DOHH2 (cell line): ENCODE results near the gene YWHAH.

Source experiments
- H3F3A ChIP-seq: fragments of 200-600 bp; sonication (generic), shearing (Covaris generic); 2 replicates; pipeline ENCODE4 v1.6.0; 2016; ENCODE audit warnings: antibody characterized with exemption, mild to moderate bottlenecking; ENCODE audit not compliant: control insufficient read depth, insufficient read depth
- H3K27ac ChIP-seq: fragments of 200-600 bp; sonication (generic); 2 replicates; pipeline ENCODE4 v1.5.1; 2014; ENCODE audit warnings: low read depth, mild to moderate bottlenecking, low read length, moderate library complexity
- H3K27me3 ChIP-seq: fragments of 200-600 bp; sonication (generic); 2 replicates; pipeline ENCODE4 v1.6.1; 2014; ENCODE audit warnings: mild to moderate bottlenecking, low read length, mixed read lengths; ENCODE audit not compliant: control insufficient read depth
- H3K36me3 ChIP-seq: fragments of 200-600 bp; sonication (generic); 2 replicates; pipeline ENCODE4 v1.6.1; 2014; ENCODE audit warnings: mild to moderate bottlenecking, low read length, moderate library complexity, mixed read lengths; ENCODE audit not compliant: control insufficient read depth
- H3K4me1 ChIP-seq: fragments of 200-600 bp; sonication (generic); 2 replicates; pipeline ENCODE4 v1.6.1; 2014; ENCODE audit warnings: mild to moderate bottlenecking, low read length, mixed read lengths; ENCODE audit not compliant: control insufficient read depth
- H3K4me2 ChIP-seq: fragments of 200-600 bp; sonication (generic); 2 replicates; pipeline ENCODE4 v1.6.0; 2014; ENCODE audit warnings: mild to moderate bottlenecking, low read length, moderate library complexity
- H3K4me3 ChIP-seq: fragments of 200-600 bp; sonication (generic); 2 replicates; pipeline ENCODE4 v1.5.1; 2014; ENCODE audit warnings: mild to moderate bottlenecking, low read length, mixed read lengths
- H3K79me2 ChIP-seq: fragments of 200-600 bp; sonication (generic); 2 replicates; pipeline ENCODE4 v1.6.1; 2014; ENCODE audit warnings: mild to moderate bottlenecking, low read length, mixed read lengths; ENCODE audit not compliant: control insufficient read depth
- H3K9me2 ChIP-seq: fragments of 200-600 bp; sonication (generic); replicated peaks from 2 replicates; pipeline ENCODE4 v1.6.1; 2014; ENCODE audit warnings: mild to moderate bottlenecking, low read length, mixed read lengths; ENCODE audit not compliant: control insufficient read depth
- H3K9me3 ChIP-seq: fragments of 200-600 bp; sonication (generic); 2 replicates; pipeline ENCODE4 v1.6.1; 2014; ENCODE audit warnings: antibody characterized with exemption, low read length, mixed read lengths; ENCODE audit not compliant: control insufficient read depth, insufficient read depth
- H4K20me1 ChIP-seq: fragments of 200-600 bp; sonication (generic); 2 replicates; pipeline ENCODE4 v1.6.0; 2014; ENCODE audit warnings: low read depth, mild to moderate bottlenecking, antibody characterized with exemption, low read length, moderate library complexity; ENCODE audit not compliant: control insufficient read depth, insufficient read depth
- EZH2phosphoT487 ChIP-seq: fragments of 200-600 bp; sonication (generic); IDR thresholded peaks from 2 replicates; pipeline ENCODE4 v1.6.1; 2017; ENCODE audit warnings: borderline replicate concordance, mild to moderate bottlenecking, antibody characterized with exemption, low read length, moderate library complexity, mixed read lengths
- TF ChIP-seq, protein P1 (sequence below): fragments of 200-600 bp; sonication (generic); IDR thresholded peaks from one replicate; pipeline ENCODE4 v1.5.1; 2014; ENCODE audit warnings: antibody characterized with exemption, mild to moderate bottlenecking, low read depth, low read length; ENCODE audit not compliant: poor library complexity, severe bottlenecking

YWHAH gene

DNA sequence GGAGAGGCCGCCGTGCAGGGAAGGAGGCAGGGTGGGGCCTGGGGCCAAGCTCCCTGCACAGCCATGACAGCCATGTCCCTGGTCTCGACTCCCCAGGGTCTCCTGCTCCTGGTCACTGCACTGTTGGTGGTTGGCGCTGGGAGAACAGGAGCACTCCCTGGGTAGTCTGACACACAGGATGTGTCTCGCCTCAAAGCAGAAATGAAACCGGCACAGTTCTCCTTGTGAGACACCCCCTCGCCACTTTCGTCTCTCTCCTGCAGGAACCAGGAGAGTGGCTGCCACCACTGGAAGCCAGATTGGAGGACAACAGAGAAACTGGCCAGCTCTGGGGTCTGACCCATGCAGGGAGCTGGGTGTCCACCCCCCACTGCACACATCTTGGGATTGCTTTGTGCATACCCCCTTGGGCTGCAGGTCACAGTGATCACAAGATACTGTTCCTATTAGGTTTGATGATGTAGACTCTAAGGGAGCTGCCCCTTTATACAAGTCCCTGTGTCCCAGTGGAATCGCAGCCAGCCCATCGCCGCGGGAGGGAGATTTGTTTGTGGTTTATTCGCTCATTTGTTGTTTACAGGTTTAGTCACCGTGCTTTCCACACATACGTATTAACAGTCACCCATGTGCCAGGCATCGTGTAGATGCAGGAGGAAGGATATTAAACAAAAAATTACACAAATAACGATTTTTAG is 27.0 kb upstream of the YWHAH start:
- Histone ChIP-seq H3F3A (no peaks in the 10 kb centered on the region), H3K9me2 (no peaks in the 10 kb centered on the region), H3K9me3 (no peaks in the 10 kb centered on the region), H3K27ac (no peak overlapping the region), H4K20me1 (no peaks in the 10 kb centered on the region), H3K4me3 (peak overlapping the region; percentile 21; the same call in 1 of the 2 replicates), H3K4me2 (peak overlapping the region; percentile 53), H3K27me3 (no peaks in the 10 kb centered on the region), H3K36me3 (no peaks in the 10 kb centered on the region), H3K79me2 (no peaks in the 10 kb centered on the region), H3K4me1 (peaks cover 17% of the 10 kb centered on the region)
- no peak for TF ChIP-seq EZH2phosphoT487
- TF ChIP-seq, protein P1, sequence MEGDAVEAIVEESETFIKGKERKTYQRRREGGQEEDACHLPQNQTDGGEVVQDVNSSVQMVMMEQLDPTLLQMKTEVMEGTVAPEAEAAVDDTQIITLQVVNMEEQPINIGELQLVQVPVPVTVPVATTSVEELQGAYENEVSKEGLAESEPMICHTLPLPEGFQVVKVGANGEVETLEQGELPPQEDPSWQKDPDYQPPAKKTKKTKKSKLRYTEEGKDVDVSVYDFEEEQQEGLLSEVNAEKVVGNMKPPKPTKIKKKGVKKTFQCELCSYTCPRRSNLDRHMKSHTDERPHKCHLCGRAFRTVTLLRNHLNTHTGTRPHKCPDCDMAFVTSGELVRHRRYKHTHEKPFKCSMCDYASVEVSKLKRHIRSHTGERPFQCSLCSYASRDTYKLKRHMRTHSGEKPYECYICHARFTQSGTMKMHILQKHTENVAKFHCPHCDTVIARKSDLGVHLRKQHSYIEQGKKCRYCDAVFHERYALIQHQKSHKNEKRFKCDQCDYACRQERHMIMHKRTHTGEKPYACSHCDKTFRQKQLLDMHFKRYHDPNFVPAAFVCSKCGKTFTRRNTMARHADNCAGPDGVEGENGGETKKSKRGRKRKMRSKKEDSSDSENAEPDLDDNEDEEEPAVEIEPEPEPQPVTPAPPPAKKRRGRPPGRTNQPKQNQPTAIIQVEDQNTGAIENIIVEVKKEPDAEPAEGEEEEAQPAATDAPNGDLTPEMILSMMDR, result no peak

DNA sequence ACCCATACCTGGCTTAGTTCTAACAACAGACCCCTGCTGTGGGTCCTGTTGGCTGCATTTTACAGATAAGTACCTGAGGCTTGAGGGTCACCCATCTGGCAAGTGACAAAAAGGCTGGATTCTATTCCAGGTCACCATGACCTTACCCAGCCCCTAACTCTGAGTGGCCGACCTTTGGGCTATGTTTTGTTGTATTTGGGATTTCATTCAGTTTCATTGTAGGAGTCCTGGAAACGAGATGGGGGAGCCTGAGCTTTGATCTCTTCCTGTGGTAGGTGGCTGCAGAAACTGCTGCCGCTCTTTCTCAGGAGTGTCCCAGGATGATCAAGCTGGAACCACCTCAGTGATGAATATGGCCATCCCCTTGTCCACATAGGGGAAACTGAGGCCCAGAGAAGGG is 24.6 kb upstream of the YWHAH start:
- H4K20me1 ChIP-seq, result no peaks in the 10 kb centered on the region
- H3K4me1 ChIP-seq, result peaks cover 29% of the 10 kb centered on the region
- no peak for TF ChIP-seq EZH2phosphoT487
- TF ChIP-seq, protein P1, result no peak
- no peak overlapping the region for H3K4me2 ChIP-seq
- no peak overlapping the region for H3K27ac ChIP-seq
- H3K4me3 ChIP-seq, result no peak overlapping the region
- H3K9me2 ChIP-seq, result no peaks in the 10 kb centered on the region
- no peaks in the 10 kb centered on the region for H3K9me3 ChIP-seq
- H3F3A ChIP-seq, result peaks cover 3% of the 10 kb centered on the region; the same call in 1 of the 2 replicates
- H3K27me3 ChIP-seq, result no peaks in the 10 kb centered on the region; the same call in 1 of the 2 replicates
- no peaks in the 10 kb centered on the region for H3K36me3 ChIP-seq
- H3K79me2 ChIP-seq, result no peaks in the 10 kb centered on the region

DNA sequence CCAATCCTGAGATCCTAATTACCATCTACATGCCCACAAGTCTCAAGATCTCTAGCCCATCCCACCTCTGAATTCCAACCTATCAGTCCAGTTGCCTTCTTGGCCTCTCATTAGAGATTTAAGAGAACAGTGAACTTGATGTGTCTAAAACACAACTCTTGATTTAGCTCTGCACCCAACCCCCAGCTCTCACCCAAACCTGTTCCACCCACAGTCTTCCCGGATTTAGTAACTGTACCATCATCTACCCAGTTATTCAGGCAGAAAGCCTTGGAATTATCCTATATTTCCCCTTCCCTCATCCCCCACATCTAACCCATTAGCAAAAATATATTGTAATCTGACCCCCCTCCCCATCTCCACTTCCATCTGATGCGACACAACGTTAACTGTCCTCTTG is 24.0 kb upstream of the YWHAH start:
- TF ChIP-seq, protein P1, result no peak
- TF ChIP-seq EZH2phosphoT487, result no peak
- no peak overlapping the region for H3K4me2 ChIP-seq

More for the DNA sequence above, 24.0 kb upstream of the YWHAH start:
- no peaks in the 10 kb centered on the region for H3K79me2 ChIP-seq
- no peaks in the 10 kb centered on the region for H3K9me3 ChIP-seq
- no peaks in the 10 kb centered on the region for H3K9me2 ChIP-seq
- no peak overlapping the region for H3K27ac ChIP-seq
- no peak overlapping the region for H3K4me3 ChIP-seq
- no peaks in the 10 kb centered on the region for H4K20me1 ChIP-seq
- H3K4me1 ChIP-seq, result peaks cover 29% of the 10 kb centered on the region
- H3K36me3 ChIP-seq, result no peaks in the 10 kb centered on the region
- peaks cover 3% of the 10 kb centered on the region; the same call in 1 of the 2 replicates for H3F3A ChIP-seq
- no peaks in the 10 kb centered on the region; the same call in 1 of the 2 replicates for H3K27me3 ChIP-seq
